Endothelial cell (in vitro differentiated cells): ENCODE results near the gene WDR77. TPM values are rescaled to one million over a fixed set of nuclear protein-coding genes. Genes with fewer than 3 reads are reported as not detected.

Experiments used
- DNase-seq: peaks from one replicate; pipeline ENCODE4 v3.0.0; 2021; ENCODE audit warnings: low spot score
- H3K27ac Mint-ChIP-seq: one replicate; pipeline ENCODE4 v1.8.0; 2021; ENCODE audit warnings: mixed read lengths, inconsistent platforms; ENCODE audit not compliant: unreplicated experiment
- H3K27me3 Mint-ChIP-seq: one replicate; pipeline ENCODE4 v1.8.0; 2021; ENCODE audit warnings: mild to moderate bottlenecking, moderate library complexity, mixed read lengths, inconsistent platforms; ENCODE audit not compliant: unreplicated experiment
- H3K36me3 Mint-ChIP-seq: one replicate; pipeline ENCODE4 v1.8.0; 2021; ENCODE audit warnings: mild to moderate bottlenecking, low read depth, mixed read lengths, inconsistent platforms; ENCODE audit not compliant: unreplicated experiment
- H3K4me1 Mint-ChIP-seq: one replicate; pipeline ENCODE4 v1.8.0; 2021; ENCODE audit warnings: mild to moderate bottlenecking, mixed read lengths, inconsistent platforms; ENCODE audit not compliant: unreplicated experiment
- H3K4me3 Mint-ChIP-seq: one replicate; pipeline ENCODE4 v1.8.0; 2021; ENCODE audit warnings: mild to moderate bottlenecking, mixed read lengths, inconsistent platforms; ENCODE audit not compliant: unreplicated experiment
- H3K9me3 Mint-ChIP-seq: one replicate; pipeline ENCODE4 v1.8.0; 2021; ENCODE audit warnings: mixed read lengths, inconsistent platforms; ENCODE audit not compliant: unreplicated experiment
- total RNA-seq: library from RNA; stranded (reverse); fragmentation: NEBNext Ultra II Directional; extraction: Animal tissue kit (Norgen Biotek cat#: 25700); gene quantifications from one replicate; pipeline ENCODE4 v1.2.1, GENCODE V29; 2021; ENCODE audit not compliant: unreplicated experiment
- TF ChIP-seq, protein P1 (sequence below): fragments of 200-600 bp; sonication (generic); IDR thresholded peaks from one replicate; pipeline ENCODE4 v1.5.0; 2021; ENCODE audit warnings: antibody characterized with exemption; ENCODE audit not compliant: unreplicated experiment

WDR77 gene
- total RNA-seq, 1 donor from 2014 or later = 46.2 TPM

DNA sequence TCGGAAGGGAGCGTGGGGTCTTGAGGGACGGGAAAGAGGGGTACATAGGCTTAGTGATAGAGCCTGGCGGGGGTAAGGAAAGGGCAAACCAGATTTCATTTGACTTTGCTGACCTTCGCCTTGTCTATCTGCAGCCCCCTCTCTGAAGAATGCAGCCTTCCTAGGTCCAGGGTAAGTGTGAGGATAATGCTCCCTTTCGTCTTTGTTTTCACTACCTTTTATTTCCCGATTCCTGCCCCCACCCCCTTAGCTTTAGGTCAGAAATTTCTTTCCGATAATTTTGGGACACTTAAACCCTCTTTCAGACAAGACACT lies 604 bp upstream of the WDR77 start:
- H3K4me1 Mint-ChIP-seq = peaks cover 40% of the 10 kb centered on the region

DNA sequence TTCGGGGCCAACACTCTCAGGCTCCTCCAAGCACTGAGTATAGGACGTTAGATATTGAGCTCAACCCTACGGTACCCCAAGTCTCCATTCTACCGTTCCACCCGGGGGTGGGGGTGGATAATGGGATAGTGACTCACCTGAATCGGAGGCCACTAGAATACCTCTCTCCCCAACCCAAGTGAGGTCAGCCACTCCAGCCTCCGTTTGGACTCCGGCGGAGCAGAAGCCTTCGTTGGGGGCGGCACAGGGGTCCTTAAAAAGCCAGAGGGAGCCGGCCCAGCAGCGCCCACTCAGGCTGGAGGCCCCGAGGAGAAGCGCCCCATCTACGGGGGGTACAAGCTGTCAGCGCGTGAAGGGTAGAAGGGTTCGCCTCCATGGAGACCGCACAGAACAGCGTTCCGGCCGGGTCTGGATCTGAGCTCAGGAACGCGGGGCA lies 556 bp downstream of the WDR77 start:
- H3K9me3 Mint-ChIP-seq = no peaks in the 10 kb centered on the region

More for the DNA sequence above, 604 bp upstream of the WDR77 start:
- TF ChIP-seq, protein P1, sequence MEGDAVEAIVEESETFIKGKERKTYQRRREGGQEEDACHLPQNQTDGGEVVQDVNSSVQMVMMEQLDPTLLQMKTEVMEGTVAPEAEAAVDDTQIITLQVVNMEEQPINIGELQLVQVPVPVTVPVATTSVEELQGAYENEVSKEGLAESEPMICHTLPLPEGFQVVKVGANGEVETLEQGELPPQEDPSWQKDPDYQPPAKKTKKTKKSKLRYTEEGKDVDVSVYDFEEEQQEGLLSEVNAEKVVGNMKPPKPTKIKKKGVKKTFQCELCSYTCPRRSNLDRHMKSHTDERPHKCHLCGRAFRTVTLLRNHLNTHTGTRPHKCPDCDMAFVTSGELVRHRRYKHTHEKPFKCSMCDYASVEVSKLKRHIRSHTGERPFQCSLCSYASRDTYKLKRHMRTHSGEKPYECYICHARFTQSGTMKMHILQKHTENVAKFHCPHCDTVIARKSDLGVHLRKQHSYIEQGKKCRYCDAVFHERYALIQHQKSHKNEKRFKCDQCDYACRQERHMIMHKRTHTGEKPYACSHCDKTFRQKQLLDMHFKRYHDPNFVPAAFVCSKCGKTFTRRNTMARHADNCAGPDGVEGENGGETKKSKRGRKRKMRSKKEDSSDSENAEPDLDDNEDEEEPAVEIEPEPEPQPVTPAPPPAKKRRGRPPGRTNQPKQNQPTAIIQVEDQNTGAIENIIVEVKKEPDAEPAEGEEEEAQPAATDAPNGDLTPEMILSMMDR = no peak
- no peak for DNase-seq
- H3K36me3 Mint-ChIP-seq = peaks cover 13% of the 10 kb centered on the region
- H3K27ac Mint-ChIP-seq = peak overlapping the region; percentile 99
- peaks cover 7% of the 10 kb centered on the region for H3K27me3 Mint-ChIP-seq
- H3K9me3 Mint-ChIP-seq = no peaks in the 10 kb centered on the region
- H3K4me3 Mint-ChIP-seq = peak overlapping the region; percentile 99

DNA sequence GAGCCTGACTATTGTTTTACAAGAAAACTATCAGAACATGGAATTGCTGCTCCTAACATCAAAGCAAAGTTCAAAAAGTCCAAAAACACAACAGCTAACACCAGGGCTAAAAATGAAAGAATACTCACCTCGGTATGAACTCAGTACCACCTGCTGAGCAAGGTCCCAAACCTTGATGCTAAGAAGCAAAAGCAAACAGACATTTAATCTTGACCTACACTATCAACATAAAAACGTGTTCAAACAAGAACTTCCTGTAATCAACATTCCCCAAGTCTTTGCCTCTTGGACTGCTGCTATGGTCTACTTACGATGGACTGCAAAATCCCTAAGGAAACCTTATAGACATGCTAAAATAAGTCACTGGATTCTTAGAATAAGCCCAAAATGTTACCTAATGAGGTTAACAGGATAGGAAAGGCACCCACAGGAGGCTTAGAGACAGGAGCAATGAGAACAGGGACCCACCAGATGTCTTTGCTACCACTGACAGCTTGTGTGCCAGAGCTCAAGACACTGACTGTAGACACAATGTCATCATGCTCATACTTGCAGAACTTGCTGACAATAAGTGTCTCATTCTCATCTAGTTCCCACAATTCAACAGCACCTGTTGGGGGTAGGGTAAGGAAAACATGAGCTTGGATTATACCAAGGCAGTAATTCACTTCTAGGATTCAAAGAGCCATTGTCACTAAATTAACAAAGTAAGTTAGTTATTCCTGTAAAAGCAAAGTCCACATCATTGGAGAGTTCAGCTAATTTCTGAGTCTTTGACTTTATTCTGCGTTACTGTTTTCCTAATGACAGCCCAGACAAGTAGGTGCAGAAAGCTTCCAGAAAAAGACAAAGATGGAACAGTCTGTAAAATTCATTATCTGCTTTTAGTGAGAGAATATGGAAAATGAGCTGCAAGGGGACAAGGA lies 1.8 kb downstream of the WDR77 start:
- no peak for DNase-seq
- TF ChIP-seq, protein P1 = no peak
- no peaks in the 10 kb centered on the region for H3K9me3 Mint-ChIP-seq
- H3K4me3 Mint-ChIP-seq = peak overlapping the region; percentile 99
- H3K27ac Mint-ChIP-seq = no peak overlapping the region
- H3K36me3 Mint-ChIP-seq = peaks cover 19% of the 10 kb centered on the region
- peaks cover 40% of the 10 kb centered on the region for H3K4me1 Mint-ChIP-seq
- H3K27me3 Mint-ChIP-seq = peaks cover 7% of the 10 kb centered on the region

More for the DNA sequence above, 556 bp downstream of the WDR77 start:
- H3K4me1 Mint-ChIP-seq = peaks cover 40% of the 10 kb centered on the region
- H3K27me3 Mint-ChIP-seq = peaks cover 7% of the 10 kb centered on the region
- peak overlapping the region; percentile 99 for H3K4me3 Mint-ChIP-seq
- peak overlapping the region; percentile 74 for H3K27ac Mint-ChIP-seq
- DNase-seq = no peak
- peaks cover 14% of the 10 kb centered on the region for H3K36me3 Mint-ChIP-seq
- TF ChIP-seq, protein P1 = no peak

DNA sequence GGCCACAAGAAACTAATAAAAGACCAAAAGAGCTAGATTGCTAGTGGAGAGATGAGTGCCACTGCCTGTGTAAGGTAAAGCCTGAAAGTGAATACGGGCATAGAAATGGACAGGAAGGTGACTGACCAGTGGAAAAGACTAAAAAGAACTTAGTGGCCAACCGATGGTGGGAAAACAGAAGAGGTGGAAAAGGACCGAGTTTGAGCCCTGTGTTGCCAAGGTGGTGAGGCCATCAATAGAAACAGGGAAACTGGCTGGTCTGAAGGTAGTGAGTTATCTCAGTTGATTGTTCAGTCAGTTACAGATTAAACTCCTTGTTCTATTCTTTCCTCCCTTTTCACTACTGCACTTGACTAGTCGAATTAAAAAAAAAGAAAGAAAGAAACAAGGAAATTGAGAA lies 2.5 kb downstream of the WDR77 start:
- TF ChIP-seq, protein P1 = no peak
- peaks cover 7% of the 10 kb centered on the region for H3K27me3 Mint-ChIP-seq
- H3K4me1 Mint-ChIP-seq = peaks cover 40% of the 10 kb centered on the region
- DNase-seq = no peak
- no peaks in the 10 kb centered on the region for H3K9me3 Mint-ChIP-seq
- H3K27ac Mint-ChIP-seq = no peak overlapping the region
- peaks cover 19% of the 10 kb centered on the region for H3K36me3 Mint-ChIP-seq
- no peak overlapping the region for H3K4me3 Mint-ChIP-seq

DNA sequence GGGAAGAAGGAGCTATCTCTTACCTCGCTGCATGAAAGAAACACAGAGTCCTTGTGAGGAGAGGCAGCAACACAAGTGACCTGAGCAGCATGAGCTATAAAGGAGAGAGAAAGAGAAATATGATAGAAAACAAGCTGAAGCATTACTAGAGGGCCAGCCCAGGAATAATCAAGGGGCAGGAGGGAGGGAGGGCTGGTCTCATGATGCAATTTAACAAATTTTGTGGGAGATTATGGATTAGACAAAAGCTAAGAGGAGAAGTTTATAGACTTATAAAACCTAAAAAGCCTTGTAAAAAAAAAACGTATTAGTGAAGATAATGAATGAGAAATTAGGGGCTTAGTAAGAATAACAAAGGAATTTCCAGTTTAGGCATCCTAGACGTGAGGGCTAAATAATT lies 5.0 kb downstream of the WDR77 start:
- no peaks in the 10 kb centered on the region for H3K9me3 Mint-ChIP-seq
- TF ChIP-seq, protein P1 = no peak
- peaks cover 29% of the 10 kb centered on the region for H3K36me3 Mint-ChIP-seq
- peaks cover 30% of the 10 kb centered on the region for H3K4me1 Mint-ChIP-seq
- H3K27me3 Mint-ChIP-seq = peaks cover 3% of the 10 kb centered on the region
- H3K27ac Mint-ChIP-seq = no peak overlapping the region
- no peak overlapping the region for H3K4me3 Mint-ChIP-seq
- DNase-seq = no peak
